T47D (cell line): ENCODE results near the gene MAP2K4.
A peak's percentile ranks its signal among the peaks of the same experiment; 100 is the strongest.
"Not testable (repeated sequence)": the region's sequence is repeated elsewhere in the genome, so short reads cannot be mapped to it uniquely, and the experiment has no call there.

ENCODE experiments used
- DNase-seq, 2 experiments: peaks; one replicate each; pipeline versions ENCODE4 v3.0.0 to v3.0.0-alpha.2; 2011 to 2012; ENCODE audit warnings: low read depth in 1 of 2, low spot score in 1 of 2
- JUND ChIP-seq: IDR thresholded peaks from 2 replicates; pipeline ENCODE4 v1.6.1; 2012; ENCODE audit warnings: low read depth
- in situ Hi-C: cut with HindIII; loops from 2 replicates; pipeline ENCODE4 v1.10.0; 2016; ENCODE audit warnings: low sequenced_read_pairs, low pct_unique_long_range_greater_than_20kb

The MAP2K4 gene

GRCh38 chr17:12020642-12021622 is at the start of gene MAP2K4:
Gene MAP2K4, plus strand, starts transcription at chr17:12020877. Its CDS starts 10 bp downstream, at chr17:12020887.
- DNase-seq: peak; percentile 78 to 87
- TF ChIP-seq JUND: no peak
- in situ Hi-C loops: no loop called here

- in situ Hi-C loops, DNase-seq: not testable (repeated sequence)
These were observed 47.9 kb upstream of the MAP2K4 start for GRCh38 chr17:11972741-11973140.

DNA sequence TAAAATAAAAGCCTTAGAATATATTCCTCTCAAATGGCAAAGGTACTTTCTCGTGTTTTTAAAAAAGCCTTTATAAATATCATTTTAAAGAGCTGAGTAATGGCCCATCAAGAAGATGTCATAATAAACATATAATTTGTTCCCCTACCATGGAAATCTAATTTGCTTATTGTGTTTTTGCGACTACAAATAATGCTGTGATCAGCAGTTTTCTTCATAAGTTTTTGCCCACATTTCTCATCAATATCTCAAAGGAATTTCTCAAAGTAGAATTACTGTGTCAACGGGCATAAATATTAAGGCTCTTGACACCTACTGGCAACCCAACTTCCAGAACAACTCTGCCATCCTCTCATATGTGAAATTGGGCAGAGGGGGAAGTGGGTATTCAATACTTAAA is 40.9 kb upstream of the MAP2K4 start:
- no peak for DNase-seq
- no peak for TF ChIP-seq JUND
- in situ Hi-C loops: no loop called here

- in situ Hi-C loops: no loop called here
These were observed 39.9 kb upstream of the MAP2K4 start for GRCh38 chr17:11980813-11981212.

DNA sequence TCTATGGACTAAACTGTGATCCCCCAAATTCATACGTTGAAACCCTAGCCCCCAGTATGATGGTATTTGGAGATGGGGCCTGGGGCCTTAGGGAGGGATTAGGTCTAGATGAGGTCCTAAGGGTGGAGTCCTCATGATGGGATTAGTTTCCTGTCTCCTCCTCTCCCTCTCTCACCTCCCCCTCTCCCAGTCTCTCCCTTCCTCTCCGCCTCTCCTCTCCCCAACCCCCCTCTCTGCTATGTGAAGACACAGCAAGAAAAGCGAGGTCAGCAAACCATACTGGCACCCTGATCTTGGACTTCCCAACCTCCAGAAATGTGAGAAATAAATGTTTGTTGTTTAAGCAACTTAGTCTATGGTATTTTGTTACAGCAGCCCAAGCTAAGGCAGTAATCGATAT is 38.8 kb upstream of the MAP2K4 start:
- in situ Hi-C loops: no loop called here
- DNase-seq: no peak
- TF ChIP-seq JUND: no peak

More at GRCh38 chr17:11980813-11981212, 39.9 kb upstream of the MAP2K4 start:
- DNase-seq: no peak
- TF ChIP-seq JUND: no peak

GRCh38 chr17:11986179-11986941 is 34.3 kb upstream of the MAP2K4 start:
- no peak for DNase-seq
- in situ Hi-C loops: no loop called here
- no peak for TF ChIP-seq JUND

- TF ChIP-seq JUND: no peak
- in situ Hi-C loops: no loop called here
- peak in 1 of 2 experiments; percentile 46 for DNase-seq
These were observed 33.7 kb upstream of the MAP2K4 start for GRCh38 chr17:11986942-11987329.

DNA sequence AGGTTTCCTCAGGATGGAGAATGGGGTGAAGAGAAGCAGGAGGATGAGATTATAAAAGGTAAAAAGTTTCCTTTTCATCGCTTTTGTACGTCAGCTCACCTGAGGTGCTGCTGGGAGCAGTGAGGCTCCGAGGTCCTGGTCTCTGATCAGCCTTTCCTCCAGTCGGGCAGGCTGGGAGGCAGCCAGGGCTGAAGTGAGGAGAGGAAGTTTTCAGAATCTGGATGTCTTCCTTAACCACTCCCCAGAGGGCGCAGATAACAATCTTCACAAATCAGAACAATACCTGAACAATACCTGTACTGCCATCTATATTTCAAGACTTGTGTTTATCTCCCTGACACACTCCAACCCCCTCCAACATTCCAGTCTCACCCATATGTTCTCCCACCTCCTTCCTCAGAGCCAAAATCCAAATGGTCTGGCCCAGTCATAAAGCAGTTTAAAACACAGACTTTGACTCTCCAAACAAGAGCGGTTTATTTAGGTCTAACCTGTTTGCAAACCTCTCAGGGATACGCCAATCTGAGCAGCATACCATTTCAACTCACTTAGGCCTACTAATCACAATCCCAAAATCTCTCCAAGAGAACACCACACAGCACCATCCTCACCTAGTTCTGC is 30.2 kb upstream of the MAP2K4 start:
- in situ Hi-C loops: no loop called here
- no peak for DNase-seq
- TF ChIP-seq JUND: no peak

- no peak for DNase-seq
- TF ChIP-seq JUND: no peak
- in situ Hi-C loops: no loop called here
These were observed 29.2 kb upstream of the MAP2K4 start for GRCh38 chr17:11991461-11991860.

DNA sequence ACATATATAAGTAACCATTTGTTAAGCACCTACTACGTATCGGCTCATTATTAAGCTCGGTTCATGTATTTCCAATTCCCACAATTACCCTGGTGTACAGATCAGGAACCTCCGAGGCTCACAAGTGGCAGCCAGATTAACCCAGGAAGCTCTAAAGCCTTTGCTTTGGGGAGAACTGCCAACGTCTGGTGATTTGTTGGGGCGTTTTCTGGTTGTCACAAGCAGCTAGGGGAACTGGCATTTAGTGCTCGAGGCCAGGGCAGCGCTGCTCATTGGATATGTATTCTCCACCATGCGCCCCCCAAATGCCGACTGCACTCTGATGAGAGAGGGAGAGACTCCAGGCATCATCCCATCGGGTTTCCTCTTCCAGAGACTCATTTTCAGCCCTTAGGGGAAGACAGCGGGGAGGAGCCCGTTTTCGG is 23.9 kb upstream of the MAP2K4 start:
- TF ChIP-seq JUND: no peak
- in situ Hi-C loops: no loop called here
- DNase-seq: peak; percentile 21 to 33

DNA sequence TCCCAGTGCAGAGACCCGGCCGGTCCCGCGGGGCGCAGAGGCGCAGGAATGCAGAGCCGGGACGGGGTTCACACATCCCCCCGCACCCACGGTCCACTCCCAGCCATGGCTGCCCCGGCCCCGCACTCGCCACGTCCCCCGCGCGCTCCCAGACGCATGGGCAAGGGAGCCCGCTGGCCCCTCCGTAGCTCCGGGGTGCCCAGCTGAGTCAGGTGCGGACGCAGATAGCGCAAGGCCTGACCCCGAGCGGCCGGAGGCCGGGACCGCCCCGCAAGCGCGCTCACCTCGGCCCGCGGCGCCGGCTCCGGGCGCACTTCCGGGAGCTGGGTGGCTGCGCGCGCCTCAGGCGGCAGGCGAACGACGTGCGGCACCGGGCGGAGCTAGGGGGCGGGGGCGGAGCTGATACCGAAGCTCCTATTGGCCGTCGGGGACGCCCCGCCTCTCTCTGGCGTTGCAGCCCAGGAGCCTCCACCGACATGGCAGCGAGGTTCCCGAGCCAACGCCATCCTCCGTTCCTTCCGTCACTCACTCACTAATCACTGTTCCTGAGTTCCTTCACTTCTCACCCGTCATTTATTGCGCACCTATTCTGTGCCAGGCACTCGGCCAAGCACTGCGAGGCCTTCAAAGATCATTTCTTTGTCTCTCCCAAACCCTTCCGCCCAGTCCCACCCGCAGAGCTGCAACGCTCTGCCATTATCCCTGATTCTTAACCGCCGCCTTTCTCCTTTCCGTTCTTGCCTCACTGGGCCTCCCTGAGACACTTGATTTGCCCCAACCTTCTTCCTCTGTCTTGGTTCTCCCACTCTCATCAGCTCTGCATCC is 23.3 kb upstream of the MAP2K4 start, which contains the start of gene ZNF18:
Gene ZNF18 (minus strand): TSS at position 329 of the 825 bp plus-strand sequence. CDS start 4,646 bp downstream, outside the sequence.
- no peak for TF ChIP-seq JUND
- in situ Hi-C loops: no loop called here
- peak; percentile 80 to 91 for DNase-seq

- no peak for TF ChIP-seq JUND
- in situ Hi-C loops: no loop called here
- no peak for DNase-seq
These were observed 22.8 kb upstream of the MAP2K4 start for GRCh38 chr17:11997972-11998233.
